Stimulated activated CD8-positive, alpha-beta memory T cell treated with anti-CD3 and anti-CD28 coated beads, Interleukin-15, amount 100 ng/mL, for 48 hours (primary cell): ENCODE data around the gene PECR.

Source experiments
- DNase-seq, 2 donors: peaks; one replicate each; pipeline ENCODE4 v3.0.0-alpha.2; 2020; ENCODE audit warnings: low read depth in 2 of 2

Gene PECR

DNA sequence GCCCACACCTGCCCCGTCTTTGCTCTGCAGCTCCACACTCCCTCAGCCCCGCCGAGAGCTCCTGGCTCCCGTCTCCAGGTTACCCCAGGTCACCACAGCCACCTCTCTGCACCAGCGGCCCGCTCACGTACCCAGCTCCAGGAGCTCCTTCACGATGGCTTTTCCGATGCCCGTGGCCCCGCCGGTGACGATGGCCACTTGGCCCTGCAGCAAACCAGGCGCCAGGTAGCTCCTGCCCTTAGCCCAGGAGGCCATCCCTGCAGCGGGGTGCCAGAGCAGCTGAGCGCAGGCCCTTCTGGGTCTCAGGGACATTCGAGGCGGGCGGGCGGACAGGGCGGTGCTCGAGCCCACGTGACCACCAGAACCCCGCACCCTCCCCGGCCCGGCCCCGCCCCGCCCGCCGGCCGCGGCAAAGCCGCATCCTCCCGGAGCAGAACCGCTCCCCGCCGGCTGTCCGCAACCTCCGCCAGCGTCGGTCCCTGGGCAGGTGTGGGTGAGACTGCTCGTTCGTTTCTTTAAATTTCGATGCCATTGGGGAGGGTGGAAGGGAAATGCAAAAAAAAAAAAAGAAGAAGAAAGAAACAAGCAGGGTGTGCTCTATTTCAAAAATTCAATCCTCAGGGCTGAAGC, at the start of gene PECR, which contains the start of gene TMEM169:
TSS of gene PECR (minus strand) at position 323 of the 630 bp plus-strand sequence. CDS start at position 255, 68 bp downstream.
TSS of gene TMEM169 (plus strand) at position 433 of the 630 bp plus-strand sequence. CDS start 14,045 bp downstream, outside the sequence.
- peak; percentile 58 to 67 for DNase-seq

DNA sequence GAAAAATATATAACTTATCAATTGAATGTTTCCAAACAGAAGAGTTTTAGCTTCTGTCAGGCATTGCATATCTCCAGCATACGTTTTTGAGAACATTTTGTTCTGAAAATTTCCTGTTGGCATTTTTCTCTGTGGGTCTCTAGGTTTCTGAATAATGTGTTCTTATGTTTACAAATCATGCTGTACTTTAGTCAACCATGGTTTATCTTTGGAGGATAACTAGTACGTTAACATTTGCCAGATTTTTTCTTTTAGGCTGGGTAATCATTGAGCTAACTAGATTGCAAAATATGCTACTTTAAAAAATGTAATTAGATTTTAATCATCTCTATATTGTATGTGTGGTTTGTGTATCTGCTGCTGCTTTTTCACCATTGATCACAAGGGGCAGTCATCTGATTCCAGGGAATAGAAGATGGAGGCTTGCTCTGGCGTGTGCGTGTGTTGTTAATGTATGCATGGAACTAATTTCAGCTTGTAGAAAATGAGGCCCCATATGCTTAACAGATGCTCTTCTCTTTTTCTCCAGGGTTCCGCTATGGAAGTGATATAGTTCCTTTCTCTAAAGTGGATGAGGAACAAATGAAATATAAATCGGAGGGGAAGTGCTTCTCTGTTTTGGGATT, 48.9 kb upstream of the PECR start:
- DNase-seq, result no peak

DNA sequence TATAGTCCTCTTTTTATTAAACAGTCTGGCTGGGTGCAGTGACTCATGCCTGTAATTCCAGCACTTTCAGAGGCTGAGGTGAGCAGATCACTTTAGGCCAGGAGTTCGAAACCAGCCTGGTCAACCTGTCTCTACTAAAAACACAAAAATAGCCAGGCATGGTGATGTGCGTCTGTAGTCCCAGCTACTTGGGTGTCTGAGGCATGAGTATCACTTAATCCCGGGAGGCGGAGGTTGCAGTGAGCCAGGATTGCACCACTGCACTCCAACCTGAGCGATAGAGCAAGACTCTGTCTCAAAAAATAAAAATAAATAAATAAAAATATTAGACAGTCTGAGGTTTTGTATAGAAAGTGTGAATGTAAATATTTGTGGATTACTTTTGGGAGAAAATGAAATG, 45.3 kb upstream of the PECR start:
- DNase-seq, result no peak

DNA sequence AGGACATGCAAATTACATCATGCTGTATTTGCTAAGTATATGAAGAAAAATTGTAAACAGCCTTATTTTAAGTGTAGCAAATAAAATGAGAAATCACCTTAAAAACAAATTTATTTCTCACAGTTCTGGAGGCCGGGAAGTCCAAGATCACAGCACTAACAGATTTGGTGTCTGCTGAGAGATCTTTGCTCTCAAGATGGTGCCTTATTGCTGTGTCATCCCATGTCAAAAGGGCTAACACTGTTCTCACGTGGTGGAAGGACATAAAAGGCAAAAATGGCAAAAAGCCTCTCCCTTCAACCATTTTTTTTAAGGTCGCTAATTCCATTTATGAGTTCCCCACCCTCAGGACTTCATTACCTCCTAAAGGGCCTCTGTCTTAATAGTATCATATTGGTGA, 39.6 kb upstream of the PECR start:
- no peak for DNase-seq

- DNase-seq, result no peak
Observed at GRCh38 chr2:216119986-216120385, 38.4 kb upstream of the PECR start.

GRCh38 chr2:216119146-216119545, 37.5 kb upstream of the PECR start:
- no peak for DNase-seq

DNA sequence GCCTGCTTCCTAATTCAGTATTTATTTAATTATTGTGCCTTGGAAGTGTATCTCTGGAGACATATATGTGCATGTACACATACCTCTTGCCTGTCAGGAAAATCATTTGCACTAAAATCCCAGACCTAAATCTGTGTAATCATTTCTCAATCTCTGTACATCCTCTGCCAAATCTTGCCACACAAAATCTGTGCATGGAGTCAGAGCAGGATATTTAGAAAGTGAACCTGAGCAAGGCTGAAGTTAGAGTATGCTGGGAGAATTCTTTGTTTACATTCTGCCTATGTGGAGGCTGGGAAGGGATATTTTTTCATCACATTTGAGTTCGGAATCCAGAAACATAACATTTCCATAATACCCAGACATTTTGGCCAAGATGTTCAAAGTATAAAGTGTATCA, 36.9 kb upstream of the PECR start:
- no peak for DNase-seq

- no peak for DNase-seq
Observed at GRCh38 chr2:216117561-216118340, 36.1 kb upstream of the PECR start.

- DNase-seq, result no peak
Observed at GRCh38 chr2:216116418-216116817, 34.8 kb upstream of the PECR start.

DNA sequence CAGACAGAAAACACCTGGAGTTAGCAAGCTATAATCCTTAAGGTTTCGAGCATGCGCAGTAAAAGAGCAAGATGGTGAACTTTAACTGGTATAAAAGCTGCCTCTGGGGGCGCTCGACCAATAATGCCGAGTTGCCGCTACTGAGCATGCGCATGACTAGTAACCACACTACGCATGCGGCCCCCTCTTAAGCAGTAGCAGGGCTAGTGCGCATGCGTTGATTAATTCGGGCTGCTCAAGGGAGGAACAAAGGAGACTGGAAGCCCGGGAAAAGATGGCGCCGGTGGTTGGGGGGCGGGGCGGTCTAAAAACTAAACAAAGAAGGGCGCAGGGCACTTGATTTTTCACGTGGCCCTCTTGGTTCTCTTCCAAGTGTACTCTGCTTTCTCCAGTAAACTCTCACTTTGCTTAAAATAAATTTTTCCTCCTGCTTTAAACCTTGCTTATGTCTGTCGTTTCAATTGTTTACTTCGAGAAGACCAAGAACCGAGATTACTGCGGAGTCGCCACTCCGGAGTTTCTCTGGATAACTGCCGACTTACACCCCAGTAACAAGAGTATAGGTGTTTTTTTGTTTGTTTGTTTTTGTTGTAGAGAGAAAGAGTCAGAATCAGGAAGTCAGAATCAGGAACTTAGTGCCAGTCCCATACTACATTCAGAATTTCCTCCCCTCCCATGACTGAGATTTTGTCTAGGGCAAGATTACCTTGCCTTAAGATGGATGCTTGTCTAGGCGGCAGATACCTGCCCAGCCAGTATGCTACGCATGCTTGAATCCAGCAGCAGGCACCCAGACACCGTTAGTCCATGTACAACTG, 33.3 kb upstream of the PECR start:
- DNase-seq, result peak; percentile 91 to 94

DNA sequence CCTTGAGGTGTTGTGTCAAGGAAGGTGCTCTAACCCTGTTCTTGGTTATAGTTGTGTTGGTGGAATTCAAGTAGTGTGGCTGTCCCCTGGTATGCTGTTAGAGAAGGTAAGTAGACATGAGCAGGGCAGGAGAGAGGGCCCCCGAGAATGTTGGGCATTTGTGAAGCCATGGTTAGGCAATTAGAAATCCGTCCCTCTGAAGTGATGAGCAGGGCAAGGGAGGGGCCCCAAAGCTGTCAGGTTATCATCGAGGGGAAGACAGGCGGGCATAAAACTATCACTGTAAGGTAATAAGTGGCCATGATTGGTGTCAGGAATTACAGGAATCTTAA, 32.7 kb upstream of the PECR start:
- DNase-seq, result no peak

DNA sequence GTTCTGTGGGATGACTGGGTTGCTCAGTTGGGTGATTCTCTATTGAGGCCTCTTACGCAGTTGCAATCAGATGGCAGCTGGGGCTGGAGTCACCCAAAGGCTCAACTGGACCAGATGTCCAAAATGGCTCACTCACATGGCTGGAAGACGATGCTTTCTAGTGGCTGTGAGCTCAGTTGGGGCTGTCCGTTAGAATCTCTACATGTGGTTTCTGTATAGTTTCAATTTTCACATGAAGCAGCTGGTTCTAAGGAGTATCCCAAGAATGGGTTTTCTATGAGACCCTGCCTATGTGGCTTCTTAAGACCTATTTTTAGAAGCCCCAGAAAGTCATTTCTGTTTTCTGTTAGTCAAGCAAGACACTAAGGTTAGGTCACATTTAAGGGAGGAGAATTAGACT, 32.0 kb upstream of the PECR start:
- DNase-seq, result no peak

DNA sequence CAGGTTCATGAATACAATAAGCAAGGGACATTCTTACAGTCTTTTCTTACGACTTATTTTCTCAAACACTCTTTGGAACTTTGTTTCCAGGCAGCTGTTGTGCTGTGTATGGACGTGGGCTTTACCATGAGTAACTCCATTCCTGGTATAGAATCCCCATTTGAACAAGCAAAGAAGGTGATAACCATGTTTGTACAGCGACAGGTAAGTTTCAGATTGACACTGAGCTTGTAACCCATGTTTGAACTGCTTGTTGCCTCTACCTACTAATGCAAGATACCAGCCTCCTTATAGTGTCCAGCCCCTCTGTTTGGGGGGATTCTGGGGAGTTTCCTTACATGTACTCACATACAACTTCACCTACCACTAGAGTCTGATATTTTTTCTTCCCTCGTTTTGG, 31.3 kb upstream of the PECR start:
- no peak for DNase-seq

- no peak for DNase-seq
Observed at GRCh38 chr2:216111122-216111521, 29.5 kb upstream of the PECR start.

DNA sequence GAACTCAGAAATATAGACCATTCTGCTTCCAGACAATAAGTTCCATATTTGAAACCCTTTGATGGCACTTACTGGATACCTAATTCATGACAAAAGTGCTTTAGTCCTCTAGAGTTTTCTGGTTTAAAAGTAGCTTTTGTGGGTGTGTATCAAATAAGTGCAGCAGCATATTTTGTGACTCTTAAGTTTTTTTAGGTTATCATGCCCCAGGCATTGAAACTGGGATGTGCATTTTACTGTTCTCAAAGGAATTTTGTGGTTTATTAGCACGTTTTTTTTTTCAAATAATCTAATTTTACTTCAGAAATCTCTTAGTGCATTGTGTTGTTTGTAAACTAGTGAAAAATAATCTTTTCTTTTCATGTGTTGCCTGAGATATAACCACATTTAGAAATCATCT, 29.0 kb upstream of the PECR start:
- DNase-seq, result no peak

- no peak for DNase-seq
Observed at GRCh38 chr2:216109962-216110614, 28.5 kb upstream of the PECR start.

GRCh38 chr2:216108967-216109921, 27.6 kb upstream of the PECR start, which contains the start of gene XRCC5:
Gene XRCC5, plus strand, starts transcription at chr2:216109348. Its CDS starts 89 bp downstream, at chr2:216109437.
- peak; percentile 95 to 97 for DNase-seq

- no peak for DNase-seq
Observed at GRCh38 chr2:216108310-216108966, 26.8 kb upstream of the PECR start.

- DNase-seq, result no peak
Observed at GRCh38 chr2:216107760-216108159, 26.2 kb upstream of the PECR start.

DNA sequence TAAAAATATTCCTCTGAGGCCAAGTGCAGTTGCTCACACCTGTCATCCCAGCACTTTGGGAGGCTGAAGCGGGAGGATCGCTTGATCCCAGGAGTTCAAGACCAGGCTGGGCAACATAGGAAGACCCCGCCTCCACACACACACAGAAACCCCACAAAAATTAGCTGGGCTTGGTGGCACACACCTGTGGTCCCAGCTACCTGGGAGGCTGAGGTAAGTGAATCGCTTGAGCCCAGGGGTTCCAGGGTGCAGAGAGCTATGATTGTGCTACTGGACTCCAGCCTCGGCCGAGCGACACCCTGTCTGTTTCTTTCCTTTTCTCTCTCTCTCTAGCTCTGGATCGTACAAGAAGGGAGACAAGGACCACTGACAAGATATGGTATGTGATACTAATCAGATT, 25.7 kb upstream of the PECR start:
- DNase-seq, result no peak
